Sigmoid colon (tissue), 7 donors: ENCODE results near the gene POGLUT2. TPM values are rescaled to one million over a fixed set of nuclear protein-coding genes. Genes with fewer than 3 reads are reported as not detected.

Experiments
- DNase-seq: peaks from one replicate; pipeline ENCODE4 v3.0.0-alpha.2; 2019
- H3K27ac ChIP-seq, 4 donors: fragments of 200-600 bp; sonication (generic); one replicate each; pipeline ENCODE4 v1.5.1; 2016 to 2019; ENCODE audit warnings: mild to moderate bottlenecking in 1 of 4
- H3K27me3 ChIP-seq, 3 donors: fragments of 200-600 bp; sonication (generic); one replicate each; pipeline ENCODE4 v1.5.1; 2019; ENCODE audit warnings: mild to moderate bottlenecking in 1 of 3
- H3K36me3 ChIP-seq, 4 donors: fragments of 200-600 bp; sonication (generic); one replicate each; pipeline ENCODE4 v1.5.1; 2016 to 2019
- H3K4me1 ChIP-seq, 4 donors: fragments of 200-600 bp; sonication (generic); one replicate each; pipeline ENCODE4 v1.5.1; 2017 to 2019
- H3K4me3 ChIP-seq, 4 donors: fragments of 200-600 bp; sonication (generic); one replicate each; pipeline ENCODE4 v1.5.1; 2017 to 2019; ENCODE audit warnings: mild to moderate bottlenecking in 2 of 4, moderate library complexity in 1 of 4
- H3K9me3 ChIP-seq, 4 donors: fragments of 200-600 bp in 3 of 4; sonication (generic) in 3 of 4; one replicate each; pipeline versions ENCODE4 v1.5.1 to v1.6.1; 2013 to 2019
- EP300 ChIP-seq, 4 donors: sonication (generic); formaldehyde crosslinking; IDR thresholded peaks; one replicate each; pipeline ENCODE4 v1.6.1; 2017; ENCODE audit warnings: antibody characterized with exemption in 4 of 4
- POLR2A ChIP-seq, 2 donors: fragments of 450-650 bp; IDR thresholded peaks; one replicate each; pipeline ENCODE4 v1.6.1; 2016; ENCODE audit warnings: antibody characterized with exemption in 2 of 2, mild to moderate bottlenecking in 2 of 2, moderate library complexity in 2 of 2
- POLR2AphosphoS5 ChIP-seq, 4 donors: sonication (generic); formaldehyde crosslinking; IDR thresholded peaks; one replicate each; pipeline ENCODE4 v1.6.1; 2017; ENCODE audit warnings: antibody characterized with exemption in 4 of 4
- WGBS, 2 donors: extraction: QIAGEN DNeasy Blood & Tissue Kit; methylation state at CpG; one replicate each; pipeline ENCODE4 v1.1.7; 2013; 5-methylcytosine and 5-hydroxymethylcytosine counted together
- intact Hi-C: fragments of 100-400 bp; cut with DNase I; formaldehyde crosslinking; loops from one replicate; pipeline ENCODE4 v1.15.1; 2023
- polyA plus RNA-seq, 3 donors: library from polyadenylated mRNA; stranded (reverse); fragments of 200-250 nt; gene quantifications; one replicate each; pipeline ENCODE4 v1.2.3, GENCODE V29; 2013
- total RNA-seq, 4 donors: library from RNA; depleted of rRNA; stranded (reverse); fragments of >200 nt; gene quantifications; one replicate each; pipeline ENCODE4 v1.1.0, GENCODE V29; 2016
- TF ChIP-seq, protein P1 (sequence below), 4 experiments: fragments of 450-650 bp in 3 of 4; fragments of 200-600 bp in 1 of 4; IDR thresholded peaks; one replicate each; pipeline ENCODE4 v1.5.1; 2016 to 2019; ENCODE audit warnings: antibody characterized with exemption in 4 of 4, mild to moderate bottlenecking in 3 of 4, moderate library complexity in 2 of 4
- donor health status: healthy with polysubstance abuse.
- donor health status: Bipolar disorder and iron deficiency.
- donor health status: healthy.

Gene POGLUT2
- total and polyA plus RNA-seq, 7 donors, result 0.60 to 8.4 (median 3.1) TPM

DNA sequence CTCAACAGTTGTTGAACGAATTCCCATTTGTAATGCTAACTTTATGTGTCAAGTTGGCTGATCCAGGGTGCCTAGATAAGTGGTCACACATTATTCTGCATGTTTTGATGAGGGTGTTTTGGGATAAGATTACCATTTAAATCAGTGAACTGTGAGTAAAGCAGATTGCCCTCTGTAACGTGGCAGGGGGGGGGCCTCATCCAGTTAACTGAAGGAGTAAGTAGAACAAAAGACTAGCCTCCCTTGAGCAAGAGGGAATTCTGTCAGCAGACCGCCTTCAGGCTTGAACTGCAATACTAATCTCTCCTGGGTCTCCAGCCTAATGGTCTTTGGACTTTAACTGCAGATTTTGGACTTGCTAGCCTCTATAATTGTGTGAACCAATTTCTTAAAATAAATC, 21.0 kb downstream of the POGLUT2 start:
- Histone ChIP-seq H3K36me3 (no peaks in the 10 kb centered on the region), H3K4me3 (no peak overlapping the region), H3K4me1 (peaks cover 0 to 9% (median 5%) of the 10 kb centered on the region in 4 donors), H3K9me3 (no peaks in the 10 kb centered on the region), H3K27me3 (no peaks in the 10 kb centered on the region), H3K27ac (no peak overlapping the region)
- no peak for DNase-seq
- TF ChIP-seq, protein P1, sequence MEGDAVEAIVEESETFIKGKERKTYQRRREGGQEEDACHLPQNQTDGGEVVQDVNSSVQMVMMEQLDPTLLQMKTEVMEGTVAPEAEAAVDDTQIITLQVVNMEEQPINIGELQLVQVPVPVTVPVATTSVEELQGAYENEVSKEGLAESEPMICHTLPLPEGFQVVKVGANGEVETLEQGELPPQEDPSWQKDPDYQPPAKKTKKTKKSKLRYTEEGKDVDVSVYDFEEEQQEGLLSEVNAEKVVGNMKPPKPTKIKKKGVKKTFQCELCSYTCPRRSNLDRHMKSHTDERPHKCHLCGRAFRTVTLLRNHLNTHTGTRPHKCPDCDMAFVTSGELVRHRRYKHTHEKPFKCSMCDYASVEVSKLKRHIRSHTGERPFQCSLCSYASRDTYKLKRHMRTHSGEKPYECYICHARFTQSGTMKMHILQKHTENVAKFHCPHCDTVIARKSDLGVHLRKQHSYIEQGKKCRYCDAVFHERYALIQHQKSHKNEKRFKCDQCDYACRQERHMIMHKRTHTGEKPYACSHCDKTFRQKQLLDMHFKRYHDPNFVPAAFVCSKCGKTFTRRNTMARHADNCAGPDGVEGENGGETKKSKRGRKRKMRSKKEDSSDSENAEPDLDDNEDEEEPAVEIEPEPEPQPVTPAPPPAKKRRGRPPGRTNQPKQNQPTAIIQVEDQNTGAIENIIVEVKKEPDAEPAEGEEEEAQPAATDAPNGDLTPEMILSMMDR (IDR thresholded peaks at IDR 0.05), result no peak
- no peak for TF ChIP-seq POLR2AphosphoS5 (IDR thresholded peaks at IDR 0.05)
- no peak for TF ChIP-seq POLR2A (IDR thresholded peaks at IDR 0.05)
- no peak for TF ChIP-seq EP300 (IDR thresholded peaks at IDR 0.05)
- 86 to 91% methylated on average over 3 of the region's 3 CpGs for WGBS, 2 donors
- intact Hi-C loops, result no loop called here

GRCh38 chr13:102776271-102776670, 22.5 kb downstream of the POGLUT2 start:
- H3K9me3 ChIP-seq, result no peaks in the 10 kb centered on the region
- DNase-seq, result no peak
- TF ChIP-seq POLR2AphosphoS5 (IDR thresholded peaks at IDR 0.05) (no peak), POLR2A (IDR thresholded peaks at IDR 0.05) (no peak), EP300 (IDR thresholded peaks at IDR 0.05) (no peak)
- TF ChIP-seq, protein P1 (IDR thresholded peaks at IDR 0.05), result no peak
- WGBS, 2 donors, result 69 to 87% methylated on average over 2 of the region's 2 CpGs
- no peak overlapping the region for H3K4me3 ChIP-seq
- H3K36me3 ChIP-seq, result no peaks in the 10 kb centered on the region
- peaks cover 0 to 18% (median 11%) of the 10 kb centered on the region in 4 donors for H3K4me1 ChIP-seq
- H3K27ac ChIP-seq, result no peak overlapping the region
- intact Hi-C loops, result no loop called here
- H3K27me3 ChIP-seq, result no peaks in the 10 kb centered on the region

DNA sequence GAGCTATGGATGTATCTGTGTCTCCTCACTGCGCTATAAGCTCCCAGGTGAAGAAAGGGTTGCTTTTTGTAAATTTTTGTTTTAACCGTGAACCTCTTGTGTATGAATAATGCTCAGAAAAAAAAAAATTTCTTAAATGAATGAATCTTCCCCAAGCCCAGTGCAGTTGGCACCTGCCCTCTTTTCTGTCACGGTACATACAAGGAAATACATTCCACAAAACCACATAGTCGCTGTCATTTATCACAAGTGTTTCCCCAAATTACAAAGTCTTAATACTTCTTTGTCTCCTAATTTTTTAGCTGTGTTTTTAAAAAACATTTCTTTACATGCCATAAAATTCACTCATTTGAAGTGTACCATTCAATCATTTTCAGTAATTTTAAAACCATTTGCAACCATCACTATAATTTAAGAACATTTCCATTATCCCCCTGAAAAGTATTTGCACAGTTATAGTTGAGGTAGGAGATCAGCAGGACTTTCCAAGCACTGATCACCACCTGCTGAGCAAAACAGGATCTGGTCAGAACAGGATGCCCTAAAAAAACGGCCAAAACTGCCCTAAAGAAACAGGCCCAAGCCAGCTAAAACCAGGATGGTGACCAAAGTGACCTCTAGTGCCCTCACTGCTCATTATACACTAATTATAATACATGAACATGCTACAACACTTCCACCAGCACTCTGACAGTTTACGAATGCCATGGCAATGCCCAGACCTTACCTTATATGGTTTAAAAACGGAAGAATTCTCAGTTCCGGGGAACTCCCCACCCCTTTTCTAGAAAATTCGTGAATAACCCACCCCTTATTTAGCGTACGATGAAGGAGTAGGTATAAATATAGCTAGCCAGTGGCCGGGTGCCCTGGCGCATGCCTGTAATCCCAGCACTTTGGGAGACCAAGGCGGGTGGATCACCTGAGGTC, 23.9 kb downstream of the POGLUT2 start:
- Histone ChIP-seq H3K4me1 (peaks cover 0 to 18% (median 11%) of the 10 kb centered on the region in 4 donors), H3K36me3 (no peaks in the 10 kb centered on the region), H3K27ac (no peak overlapping the region), H3K9me3 (no peaks in the 10 kb centered on the region), H3K4me3 (no peak overlapping the region), H3K27me3 (no peaks in the 10 kb centered on the region)
- DNase-seq, result no peak
- intact Hi-C loops, result loop anchor here (5.0 kb wide), 1 partner anchor 72 kb away; the partner anchor contains the start of gene ERCC5
- 83 to 89% methylated on average over 14 of the region's 14 CpGs for WGBS, 2 donors
- TF ChIP-seq EP300 (IDR thresholded peaks at IDR 0.05) (no peak), POLR2A (IDR thresholded peaks at IDR 0.05) (no peak), POLR2AphosphoS5 (IDR thresholded peaks at IDR 0.05) (no peak)
- TF ChIP-seq, protein P1 (IDR thresholded peaks at IDR 0.05), result no peak

GRCh38 chr13:102774214-102774568, 24.6 kb downstream of the POGLUT2 start:
- WGBS, 2 donors, result 73 to 91% methylated on average over 27 of the region's 27 CpGs
- Histone ChIP-seq H3K4me3 (peak overlapping the region; percentile 66 to 91 (median 80)), H3K27me3 (no peaks in the 10 kb centered on the region), H3K4me1 (peaks cover 0 to 18% (median 11%) of the 10 kb centered on the region in 4 donors), H3K9me3 (no peaks in the 10 kb centered on the region), H3K36me3 (no peaks in the 10 kb centered on the region), H3K27ac (peak overlapping the region; percentile 82 to 90 (median 90))
- no peak for DNase-seq
- intact Hi-C loops, result loop anchor here (5.0 kb wide), 1 partner anchor 73 kb away; the partner anchor contains the start of gene ERCC5
- TF ChIP-seq, protein P1 (IDR thresholded peaks at IDR 0.05), result no peak
- TF ChIP-seq POLR2A (IDR thresholded peaks at IDR 0.05) (no peak), POLR2AphosphoS5 (IDR thresholded peaks at IDR 0.05) (no peak), EP300 (IDR thresholded peaks at IDR 0.05) (no peak)
